ENCODE results near the gene TEPSIN. TPM values are rescaled to one million over a fixed set of nuclear protein-coding genes. Genes with fewer than 3 reads are reported as not detected.

The TEPSIN gene
- polyA plus RNA-seq, 4 donors: 19.3 to 89.9 (median 36.0) TPM

DNA sequence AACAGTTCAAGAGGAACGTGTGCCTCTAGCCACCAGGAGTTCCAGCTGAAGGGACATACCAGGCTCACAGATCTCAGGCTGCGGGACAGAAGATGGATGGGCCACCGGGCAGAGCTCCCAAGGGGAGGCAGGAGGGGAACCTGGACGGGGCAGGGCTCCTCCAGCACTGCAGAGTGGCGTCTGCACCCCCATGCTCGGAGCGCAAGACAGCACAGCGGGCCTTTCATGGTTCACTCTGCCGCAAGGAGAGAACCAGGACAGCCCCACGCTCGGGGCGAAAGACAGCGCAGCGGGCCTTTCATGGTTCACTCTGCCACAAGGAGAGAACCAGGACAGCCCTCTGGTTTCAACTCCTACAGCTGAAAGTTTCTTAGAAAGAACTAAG is 35.6 kb upstream of the TEPSIN start:
- FAIRE-seq: no peak
- Histone ChIP-seq H3K27ac (ENCODE audit: low read depth in 1 of 3, low read length in 2 of 3) (no peak overlapping the region), H3K36me3 (ENCODE audit: control insufficient read depth in 3 of 3, insufficient read depth in 2 of 3, low read depth in 1 of 3, low read length in 3 of 3) (peaks cover 13 to 94% (median 27%) of the 10 kb centered on the region in 3 donors), H3K4me1 (ENCODE audit: control insufficient read depth in 3 of 3, insufficient read depth in 2 of 3, low read depth in 1 of 3, low read length in 2 of 3) (peaks cover 0 to 7% (median 0%) of the 10 kb centered on the region in 3 donors), H3K4me3 (ENCODE audit: low read depth in 1 of 3, low read length in 3 of 3) (no peak overlapping the region), H3K27me3 (ENCODE audit: control insufficient read depth in 3 of 3, insufficient read depth in 3 of 3, low read length in 3 of 3) (no peaks in the 10 kb centered on the region), H3K9me3 (ENCODE audit: control insufficient read depth in 2 of 2, insufficient read depth in 1 of 2, low read depth in 1 of 2, low read length in 1 of 2) (no peaks in the 10 kb centered on the region)
- WGBS, 3 donors: 97 to 99% (median 97%) methylated on average over 12 to 14 of the region's 14 CpGs
- no peak for DNase-seq

DNA sequence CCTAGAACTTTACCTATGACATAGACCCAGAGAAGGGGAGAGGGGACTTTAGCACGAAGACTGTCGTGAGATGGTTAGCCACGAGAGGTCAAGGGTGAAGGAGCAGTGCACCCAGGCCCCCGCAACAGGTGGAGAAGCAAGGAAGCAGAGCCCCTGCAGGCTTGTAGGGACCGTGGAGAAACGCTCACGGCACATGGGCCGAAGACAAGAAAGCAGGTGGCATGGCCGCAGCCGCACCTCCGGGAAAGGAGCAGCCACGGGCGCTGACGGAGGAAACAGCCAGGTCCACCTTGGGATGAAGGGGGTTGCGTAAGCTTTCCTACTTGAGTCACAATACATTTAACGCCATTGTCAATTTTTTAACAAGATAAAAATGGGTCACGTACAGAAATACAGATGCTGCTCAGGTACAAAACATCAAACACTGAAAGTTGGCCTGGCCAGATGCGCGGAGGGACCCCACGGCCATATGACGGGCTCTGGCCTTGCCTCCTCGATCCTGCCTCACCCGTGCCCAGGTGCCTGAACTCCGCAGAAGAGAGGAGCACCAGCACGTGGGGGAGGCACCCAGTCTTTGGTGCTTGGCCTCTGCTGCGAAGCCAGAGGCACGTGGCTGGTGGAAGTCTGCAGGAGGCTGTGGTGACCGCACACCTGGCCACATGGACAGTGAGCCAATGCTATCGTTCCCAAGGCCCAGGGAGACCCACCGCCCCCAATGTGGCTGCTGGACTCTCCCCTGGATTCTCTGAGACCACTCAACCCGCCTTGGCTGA is 35.0 kb upstream of the TEPSIN start:
- H3K36me3 ChIP-seq (ENCODE audit: control insufficient read depth in 3 of 3, insufficient read depth in 2 of 3, low read depth in 1 of 3, low read length in 3 of 3): peaks cover 13 to 93% (median 27%) of the 10 kb centered on the region in 3 donors
- H3K4me1 ChIP-seq (ENCODE audit: control insufficient read depth in 3 of 3, insufficient read depth in 2 of 3, low read depth in 1 of 3, low read length in 2 of 3): peaks cover 0 to 7% (median 0%) of the 10 kb centered on the region in 3 donors
- DNase-seq: no peak
- 94 to 96% (median 95%) methylated on average over 31 of the region's 31 CpGs for WGBS, 3 donors
- no peak overlapping the region for H3K27ac ChIP-seq (ENCODE audit: low read depth in 1 of 3, low read length in 2 of 3)
- no peaks in the 10 kb centered on the region for H3K27me3 ChIP-seq (ENCODE audit: control insufficient read depth in 3 of 3, insufficient read depth in 3 of 3, low read length in 3 of 3)
- FAIRE-seq: no peak
- no peak overlapping the region for H3K4me3 ChIP-seq (ENCODE audit: low read depth in 1 of 3, low read length in 3 of 3)
- H3K9me3 ChIP-seq (ENCODE audit: control insufficient read depth in 2 of 2, insufficient read depth in 1 of 2, low read depth in 1 of 2, low read length in 1 of 2): no peaks in the 10 kb centered on the region

DNA sequence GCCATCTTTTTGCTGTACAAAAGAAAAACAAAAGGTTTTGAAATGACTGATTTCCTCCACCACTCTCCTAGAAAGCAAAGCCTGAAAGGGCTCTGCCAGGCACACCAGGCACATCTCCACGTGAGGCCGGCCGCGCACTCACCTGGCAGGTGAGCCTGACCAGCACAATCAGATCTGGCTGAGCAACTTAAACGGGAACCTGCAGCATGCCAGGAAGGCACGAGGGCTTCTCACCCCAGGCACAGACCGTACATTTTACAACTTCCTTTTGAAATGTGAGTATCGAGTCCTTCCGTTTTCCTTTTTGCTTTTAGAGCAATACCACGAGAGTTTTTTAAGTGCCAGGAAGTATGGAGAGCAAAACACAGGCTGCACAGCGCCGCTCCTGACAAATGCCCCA is 33.8 kb upstream of the TEPSIN start:
- no peaks in the 10 kb centered on the region for H3K27me3 ChIP-seq (ENCODE audit: control insufficient read depth in 3 of 3, insufficient read depth in 3 of 3, low read length in 3 of 3)
- H3K4me3 ChIP-seq (ENCODE audit: low read depth in 1 of 3, low read length in 3 of 3): no peak overlapping the region
- H3K4me1 ChIP-seq (ENCODE audit: control insufficient read depth in 3 of 3, insufficient read depth in 2 of 3, low read depth in 1 of 3, low read length in 2 of 3): peaks cover 0 to 5% (median 0%) of the 10 kb centered on the region in 3 donors
- FAIRE-seq (no peak), DNase-seq (no peak)
- H3K9me3 ChIP-seq (ENCODE audit: control insufficient read depth in 2 of 2, insufficient read depth in 1 of 2, low read depth in 1 of 2, low read length in 1 of 2): no peaks in the 10 kb centered on the region
- peaks cover 13 to 87% (median 29%) of the 10 kb centered on the region in 3 donors for H3K36me3 ChIP-seq (ENCODE audit: control insufficient read depth in 3 of 3, insufficient read depth in 2 of 3, low read depth in 1 of 3, low read length in 3 of 3)
- 78 to 83% (median 82%) methylated on average over 12 of the region's 12 CpGs for WGBS, 3 donors
- H3K27ac ChIP-seq (ENCODE audit: low read depth in 1 of 3, low read length in 2 of 3): no peak overlapping the region

DNA sequence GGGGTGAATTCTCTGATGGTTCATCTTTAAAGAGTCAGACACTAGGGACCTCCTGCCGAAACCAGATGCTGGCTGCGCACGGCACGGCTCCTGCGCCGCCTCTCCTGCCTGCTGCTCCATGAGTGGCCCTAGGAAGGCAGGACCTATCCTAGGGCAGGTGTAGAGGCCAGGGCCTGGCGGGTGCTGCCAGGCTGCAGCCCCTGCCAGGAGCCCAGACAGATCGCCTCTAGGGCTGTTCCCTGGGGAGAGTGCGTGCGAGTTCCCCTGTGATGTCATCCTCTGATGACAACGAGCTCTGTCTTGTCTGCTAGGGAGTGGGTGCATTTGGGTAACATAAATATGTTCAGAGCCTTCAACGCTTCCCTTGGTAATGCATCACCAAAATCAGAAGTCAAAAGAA is 32.4 kb upstream of the TEPSIN start:
- Histone ChIP-seq H3K4me1 (ENCODE audit: control insufficient read depth in 3 of 3, insufficient read depth in 2 of 3, low read depth in 1 of 3, low read length in 2 of 3) (no peaks in the 10 kb centered on the region), H3K36me3 (ENCODE audit: control insufficient read depth in 3 of 3, insufficient read depth in 2 of 3, low read depth in 1 of 3, low read length in 3 of 3) (peaks cover 16 to 79% (median 31%) of the 10 kb centered on the region in 3 donors), H3K4me3 (ENCODE audit: low read depth in 1 of 3, low read length in 3 of 3) (no peak overlapping the region), H3K27me3 (ENCODE audit: control insufficient read depth in 3 of 3, insufficient read depth in 3 of 3, low read length in 3 of 3) (no peaks in the 10 kb centered on the region), H3K27ac (ENCODE audit: low read depth in 1 of 3, low read length in 2 of 3) (no peak overlapping the region), H3K9me3 (ENCODE audit: control insufficient read depth in 2 of 2, insufficient read depth in 1 of 2, low read depth in 1 of 2, low read length in 1 of 2) (no peaks in the 10 kb centered on the region)
- FAIRE-seq (no peak), DNase-seq (no peak)
- WGBS, 3 donors: 92 to 96% (median 95%) methylated on average over 11 to 12 of the region's 12 CpGs

DNA sequence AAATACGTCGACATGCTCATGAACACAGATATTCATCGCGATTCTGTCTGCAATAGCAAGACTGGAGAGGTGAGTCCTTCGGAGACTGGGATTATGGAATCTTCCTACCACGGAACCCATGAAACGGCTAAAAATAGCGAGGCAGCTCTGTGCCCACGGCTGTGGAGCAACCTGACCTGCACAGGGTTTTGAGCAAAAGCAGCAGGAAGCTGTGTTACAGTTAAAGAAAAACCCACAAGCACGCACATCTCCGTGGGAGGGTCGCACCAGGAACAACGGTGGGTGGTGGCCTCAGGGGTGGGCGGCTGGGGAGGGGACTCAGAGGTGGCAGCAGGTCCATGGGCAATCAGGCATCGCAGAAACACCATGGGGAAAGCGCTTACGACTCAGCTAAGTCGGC is 31.4 kb upstream of the TEPSIN start:
- 91 to 93% (median 92%) methylated on average over 18 of the region's 18 CpGs for whole genome bisulfite sequencing, 3 donors
- Histone ChIP-seq H3K9me3 (ENCODE audit: control insufficient read depth in 2 of 2, insufficient read depth in 1 of 2, low read depth in 1 of 2, low read length in 1 of 2) (no peaks in the 10 kb centered on the region), H3K4me1 (ENCODE audit: control insufficient read depth in 3 of 3, insufficient read depth in 2 of 3, low read depth in 1 of 3, low read length in 2 of 3) (no peaks in the 10 kb centered on the region), H3K4me3 (ENCODE audit: low read depth in 1 of 3, low read length in 3 of 3) (no peak overlapping the region), H3K27me3 (ENCODE audit: control insufficient read depth in 3 of 3, insufficient read depth in 3 of 3, low read length in 3 of 3) (no peaks in the 10 kb centered on the region), H3K36me3 (ENCODE audit: control insufficient read depth in 3 of 3, insufficient read depth in 2 of 3, low read depth in 1 of 3, low read length in 3 of 3) (peaks cover 20 to 81% (median 25%) of the 10 kb centered on the region in 3 donors), H3K27ac (ENCODE audit: low read depth in 1 of 3, low read length in 2 of 3) (no peak overlapping the region)
- FAIRE-seq: no peak
- no peak for DNase-seq

DNA sequence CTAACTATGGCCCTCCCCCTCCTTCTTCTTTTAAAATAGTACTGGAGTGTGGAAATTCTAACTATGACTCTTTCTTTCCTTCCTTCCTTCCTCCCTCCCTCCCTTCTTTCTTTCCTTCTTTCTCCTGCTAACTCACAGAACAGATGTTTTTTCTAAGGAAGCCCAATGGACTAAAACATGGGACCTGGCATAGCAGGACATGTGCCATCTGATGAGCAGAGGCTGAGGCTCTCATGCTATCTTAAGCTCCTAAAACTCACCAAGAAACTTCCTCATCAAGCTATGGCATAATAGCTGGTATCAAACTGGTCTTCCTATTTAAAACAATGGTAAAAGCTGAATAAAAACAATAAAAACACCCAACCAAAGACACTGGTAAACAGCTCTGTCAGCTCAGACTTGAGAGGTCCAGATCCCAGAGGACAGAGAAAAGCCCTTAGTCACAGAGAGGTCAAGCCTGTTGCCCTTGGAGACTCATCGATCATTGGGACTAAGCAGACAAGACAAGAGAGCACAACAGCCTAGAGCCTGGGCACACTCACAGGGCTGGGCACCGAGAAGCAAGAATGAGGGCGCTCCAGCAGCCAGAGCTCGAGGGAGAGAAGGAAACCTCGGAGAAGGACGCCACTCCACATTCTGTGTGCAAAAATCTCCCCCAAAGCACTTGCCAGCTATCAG is 28.7 kb upstream of the TEPSIN start:
- Histone ChIP-seq H3K27ac (ENCODE audit: low read depth in 1 of 3, low read length in 2 of 3) (no peak overlapping the region), H3K27me3 (ENCODE audit: control insufficient read depth in 3 of 3, insufficient read depth in 3 of 3, low read length in 3 of 3) (no peaks in the 10 kb centered on the region), H3K4me1 (ENCODE audit: control insufficient read depth in 3 of 3, insufficient read depth in 2 of 3, low read depth in 1 of 3, low read length in 2 of 3) (no peaks in the 10 kb centered on the region), H3K4me3 (ENCODE audit: low read depth in 1 of 3, low read length in 3 of 3) (no peak overlapping the region), H3K9me3 (ENCODE audit: control insufficient read depth in 2 of 2, insufficient read depth in 1 of 2, low read depth in 1 of 2, low read length in 1 of 2) (no peaks in the 10 kb centered on the region), H3K36me3 (ENCODE audit: control insufficient read depth in 3 of 3, insufficient read depth in 2 of 3, low read depth in 1 of 3, low read length in 3 of 3) (peaks cover 11 to 81% (median 25%) of the 10 kb centered on the region in 3 donors)
- 94 to 95% (median 94%) methylated on average over 6 of the region's 6 CpGs for WGBS, 3 donors
- no peak for FAIRE-seq
- no peak for DNase-seq

DNA sequence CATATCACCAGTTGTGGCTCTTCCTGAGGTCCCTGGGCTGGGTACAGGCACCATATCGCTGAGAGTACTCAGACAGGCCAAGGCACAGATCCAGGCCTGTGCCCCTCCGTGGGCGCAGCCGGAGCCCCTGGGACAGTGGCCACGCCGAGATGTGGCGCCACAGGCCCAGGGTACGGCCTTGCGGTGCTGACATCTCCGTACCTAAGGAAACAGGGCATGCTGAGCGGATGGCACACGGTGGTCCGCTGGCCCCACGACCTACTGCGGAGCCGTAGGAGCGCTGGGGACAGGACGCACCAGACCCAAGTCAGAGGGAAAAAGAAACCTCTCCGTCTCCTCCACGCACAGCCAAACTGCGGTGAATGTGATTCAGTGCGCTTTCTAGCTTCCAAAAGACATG is 26.7 kb upstream of the TEPSIN start:
- H3K27ac ChIP-seq (ENCODE audit: low read depth in 1 of 3, low read length in 2 of 3): no peak overlapping the region
- no peaks in the 10 kb centered on the region for H3K9me3 ChIP-seq (ENCODE audit: control insufficient read depth in 2 of 2, insufficient read depth in 1 of 2, low read depth in 1 of 2, low read length in 1 of 2)
- peaks cover 8 to 85% (median 24%) of the 10 kb centered on the region in 3 donors for H3K36me3 ChIP-seq (ENCODE audit: control insufficient read depth in 3 of 3, insufficient read depth in 2 of 3, low read depth in 1 of 3, low read length in 3 of 3)
- FAIRE-seq (no peak), DNase-seq (no peak)
- no peaks in the 10 kb centered on the region for H3K4me1 ChIP-seq (ENCODE audit: control insufficient read depth in 3 of 3, insufficient read depth in 2 of 3, low read depth in 1 of 3, low read length in 2 of 3)
- no peak overlapping the region for H3K4me3 ChIP-seq (ENCODE audit: low read depth in 1 of 3, low read length in 3 of 3)
- no peaks in the 10 kb centered on the region for H3K27me3 ChIP-seq (ENCODE audit: control insufficient read depth in 3 of 3, insufficient read depth in 3 of 3, low read length in 3 of 3)
- WGBS, 3 donors: 96 to 97% (median 97%) methylated on average over 22 of the region's 22 CpGs

DNA sequence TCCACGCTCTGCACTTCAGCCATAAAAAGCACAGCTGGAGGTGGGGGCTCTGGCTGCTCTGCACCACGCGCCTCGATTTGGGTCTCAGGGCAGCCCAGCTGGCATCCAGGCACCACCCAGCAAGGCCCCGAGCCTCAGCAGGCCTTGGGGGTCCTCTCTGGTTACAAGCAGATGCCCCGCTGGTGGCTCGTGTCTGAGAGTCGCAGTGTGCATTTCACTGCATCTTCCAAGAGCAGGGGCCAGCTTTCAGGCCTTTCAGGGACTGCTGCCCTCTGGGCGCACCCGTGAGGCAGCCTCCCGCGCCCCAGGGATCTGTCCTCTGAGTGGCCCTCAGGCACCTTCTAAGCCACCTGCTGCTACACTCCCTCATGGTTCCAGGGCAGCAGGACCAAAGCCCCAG is 25.8 kb upstream of the TEPSIN start:
- FAIRE-seq: no peak
- no peak for DNase-seq

More for the DNA sequence above, 25.8 kb upstream of the TEPSIN start:
- peaks cover 15 to 85% (median 25%) of the 10 kb centered on the region in 3 donors for H3K36me3 ChIP-seq (ENCODE audit: control insufficient read depth in 3 of 3, insufficient read depth in 2 of 3, low read depth in 1 of 3, low read length in 3 of 3)
- 91 to 97% (median 94%) methylated on average over 12 of the region's 12 CpGs for WGBS, 3 donors
- H3K4me1 ChIP-seq (ENCODE audit: control insufficient read depth in 3 of 3, insufficient read depth in 2 of 3, low read depth in 1 of 3, low read length in 2 of 3): no peaks in the 10 kb centered on the region
- H3K27me3 ChIP-seq (ENCODE audit: control insufficient read depth in 3 of 3, insufficient read depth in 3 of 3, low read length in 3 of 3): no peaks in the 10 kb centered on the region
- H3K4me3 ChIP-seq (ENCODE audit: low read depth in 1 of 3, low read length in 3 of 3): no peak overlapping the region
- no peak overlapping the region for H3K27ac ChIP-seq (ENCODE audit: low read depth in 1 of 3, low read length in 2 of 3)
- no peaks in the 10 kb centered on the region for H3K9me3 ChIP-seq (ENCODE audit: control insufficient read depth in 2 of 2, insufficient read depth in 1 of 2, low read depth in 1 of 2, low read length in 1 of 2)

Measured in small intestine (tissue), 7 donors.